ENCODE measurements around the gene HECTD4.

HECTD4 gene

GRCh38 chr12:112175361-112176155, 206.7 kb downstream of the HECTD4 start:
- TF ChIP-seq CTCF (IDR thresholded peaks at IDR 0.05; ENCODE audit: insufficient read depth, low read length, poor library complexity, severe bottlenecking): no peak
- Histone ChIP-seq H3K27me3 (replicated peaks; ENCODE audit: control insufficient read depth, insufficient read depth, low read length) (no peaks in the 10 kb centered on the region), H3K4me3 (replicated peaks; ENCODE audit: low read depth, low read length) (no peak overlapping the region), H3K36me3 (ENCODE audit: control insufficient read depth, insufficient read depth, low read length) (peaks cover 41% of the 10 kb centered on the region)
- no peak for DNase-seq (ENCODE audit: extremely low read depth, insufficient read length)

- no peak overlapping the region for H3K4me3 ChIP-seq (replicated peaks; ENCODE audit: low read depth, low read length)
- TF ChIP-seq CTCF (IDR thresholded peaks at IDR 0.05; ENCODE audit: insufficient read depth, low read length, poor library complexity, severe bottlenecking): no peak
- peaks cover 42% of the 10 kb centered on the region for H3K36me3 ChIP-seq (ENCODE audit: control insufficient read depth, insufficient read depth, low read length)
- no peaks in the 10 kb centered on the region for H3K27me3 ChIP-seq (replicated peaks; ENCODE audit: control insufficient read depth, insufficient read depth, low read length)
- no peak for DNase-seq (ENCODE audit: extremely low read depth, insufficient read length)
These were observed 209.5 kb downstream of the HECTD4 start for GRCh38 chr12:112172556-112173324.

DNA sequence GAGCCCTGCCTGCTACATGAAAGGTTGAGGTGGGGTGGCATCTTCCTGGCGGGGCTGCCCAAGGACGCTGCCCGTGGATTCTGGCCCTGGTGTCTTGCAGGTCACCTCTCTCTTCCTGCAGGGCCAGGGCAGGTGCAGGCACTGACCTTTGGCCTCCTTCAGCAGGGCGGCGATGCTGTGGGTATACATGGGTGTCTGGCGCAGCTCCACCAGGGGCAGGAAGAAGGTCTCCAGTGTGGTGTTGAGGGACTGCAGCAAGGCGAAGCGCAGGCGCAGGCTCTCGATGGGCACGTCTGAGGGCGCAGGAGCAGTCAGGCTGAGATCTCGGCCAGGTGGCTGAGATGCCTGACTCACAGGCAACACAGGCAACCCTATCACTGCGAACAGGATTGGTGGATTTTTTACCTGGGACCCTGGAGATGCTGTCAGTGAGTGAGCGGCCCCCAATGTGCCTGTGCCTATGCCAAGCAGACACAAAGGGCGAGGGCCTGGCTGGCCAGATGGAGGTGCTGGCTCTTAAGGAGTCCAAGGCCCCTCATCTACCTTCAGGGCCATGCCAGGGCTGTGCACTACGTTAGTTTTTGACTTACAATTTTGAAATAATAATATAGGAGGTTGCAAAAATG, 211.1 kb downstream of the HECTD4 start:
- DNase-seq (ENCODE audit: extremely low read depth, insufficient read length): no peak
- Histone ChIP-seq H3K27me3 (replicated peaks; ENCODE audit: control insufficient read depth, insufficient read depth, low read length) (no peaks in the 10 kb centered on the region), H3K4me3 (replicated peaks; ENCODE audit: low read depth, low read length) (no peak overlapping the region), H3K36me3 (ENCODE audit: control insufficient read depth, insufficient read depth, low read length) (peaks cover 43% of the 10 kb centered on the region)
- TF ChIP-seq CTCF (IDR thresholded peaks at IDR 0.05; ENCODE audit: insufficient read depth, low read length, poor library complexity, severe bottlenecking): no peak

DNA sequence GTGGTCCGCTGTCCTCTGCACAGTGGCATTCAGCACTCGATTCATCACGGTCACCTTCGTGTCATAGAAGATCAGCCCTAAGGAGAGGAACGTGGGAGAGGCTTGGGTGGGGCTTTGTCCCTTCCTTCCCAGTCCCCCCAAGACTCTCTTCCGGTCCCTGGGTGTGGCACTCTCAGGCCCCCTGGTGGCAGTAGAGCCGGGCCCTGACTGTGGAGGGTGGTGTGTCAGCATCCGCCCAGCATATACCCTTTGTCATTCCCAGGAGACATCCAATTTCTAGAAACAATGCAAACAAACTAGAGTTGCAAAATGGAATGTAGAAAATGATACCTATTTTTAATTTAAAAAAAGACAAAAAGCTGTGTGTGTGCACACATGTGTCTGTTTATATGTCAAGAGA, 211.9 kb downstream of the HECTD4 start:
- peak; percentile 62 for TF ChIP-seq CTCF (IDR thresholded peaks at IDR 0.05; ENCODE audit: insufficient read depth, low read length, poor library complexity, severe bottlenecking)
- Histone ChIP-seq H3K27me3 (replicated peaks; ENCODE audit: control insufficient read depth, insufficient read depth, low read length) (no peaks in the 10 kb centered on the region), H3K4me3 (replicated peaks; ENCODE audit: low read depth, low read length) (no peak overlapping the region), H3K36me3 (ENCODE audit: control insufficient read depth, insufficient read depth, low read length) (peaks cover 42% of the 10 kb centered on the region)
- DNase-seq (ENCODE audit: extremely low read depth, insufficient read length): no peak

DNA sequence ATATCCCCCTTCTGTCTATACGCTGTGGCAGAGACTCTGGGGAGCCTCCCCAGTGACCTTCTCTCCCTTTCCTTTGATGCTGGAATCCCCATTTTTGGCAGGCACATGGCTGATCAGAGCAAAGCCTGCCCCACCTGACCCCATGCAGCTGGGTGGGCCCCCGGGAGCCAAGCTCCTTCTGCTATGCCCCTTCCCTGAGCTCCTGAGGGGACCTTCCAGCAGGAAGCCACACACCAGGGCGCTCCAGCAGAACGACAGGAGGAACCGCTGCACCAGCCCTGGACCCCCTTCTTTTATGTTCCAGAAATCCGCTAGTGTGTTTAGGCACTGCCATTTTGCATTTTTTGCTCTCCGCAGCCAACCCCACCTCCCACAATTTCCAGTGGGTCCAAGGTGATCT, 212.3 kb downstream of the HECTD4 start:
- no peak for DNase-seq (ENCODE audit: extremely low read depth, insufficient read length)
- peaks cover 40% of the 10 kb centered on the region for H3K36me3 ChIP-seq (ENCODE audit: control insufficient read depth, insufficient read depth, low read length)
- TF ChIP-seq CTCF (IDR thresholded peaks at IDR 0.05; ENCODE audit: insufficient read depth, low read length, poor library complexity, severe bottlenecking): no peak
- no peaks in the 10 kb centered on the region for H3K27me3 ChIP-seq (replicated peaks; ENCODE audit: control insufficient read depth, insufficient read depth, low read length)
- H3K4me3 ChIP-seq (replicated peaks; ENCODE audit: low read depth, low read length): no peak overlapping the region
